GM12875 (cell line): Measurements from ENCODE around the gene POLR2B.

Experiments used
- H3K4me3 ChIP-seq: one replicate; pipeline ENCODE4 v1.5.1; 2011; ENCODE audit warnings: low read depth, low read length, control low read depth
- CTCF ChIP-seq: IDR thresholded peaks from 2 replicates; pipeline ENCODE4 v1.5.1; 2011; ENCODE audit warnings: low read depth, mild to moderate bottlenecking, control low read depth, inconsistent platforms, low read length, moderate library complexity, borderline replicate concordance; ENCODE audit not compliant: insufficient read depth

The POLR2B gene

GRCh38 chr4:56953680-56954520 is 24.8 kb upstream of the POLR2B start:
- TF ChIP-seq CTCF, result no peak
- no peak overlapping the region for H3K4me3 ChIP-seq

GRCh38 chr4:56958111-56958517 is 20.6 kb upstream of the POLR2B start:
- TF ChIP-seq CTCF, result no peak
- H3K4me3 ChIP-seq, result no peak overlapping the region

GRCh38 chr4:56959100-56959499 is 19.6 kb upstream of the POLR2B start:
- no peak for TF ChIP-seq CTCF
- no peak overlapping the region for H3K4me3 ChIP-seq

DNA sequence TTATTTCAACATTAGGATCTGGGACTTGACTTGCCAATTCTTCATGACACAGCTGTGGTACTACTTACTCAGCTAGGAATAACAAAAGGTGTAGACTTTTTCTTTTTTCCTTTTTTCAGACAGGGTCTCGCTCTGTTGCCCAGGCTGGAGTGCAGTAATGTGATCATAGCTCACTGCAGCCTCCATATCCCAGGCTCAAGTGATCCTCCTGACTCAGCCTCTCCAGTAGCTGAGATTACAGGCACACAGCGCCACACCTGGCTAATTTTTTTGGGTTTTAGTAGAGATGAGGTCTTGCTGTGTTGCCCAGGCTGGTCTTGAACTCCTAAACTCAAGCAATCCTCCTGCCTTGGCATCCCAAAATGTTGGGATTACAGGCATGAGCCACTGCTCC is 17.6 kb upstream of the POLR2B start:
- H3K4me3 ChIP-seq, result no peak overlapping the region
- no peak for TF ChIP-seq CTCF

DNA sequence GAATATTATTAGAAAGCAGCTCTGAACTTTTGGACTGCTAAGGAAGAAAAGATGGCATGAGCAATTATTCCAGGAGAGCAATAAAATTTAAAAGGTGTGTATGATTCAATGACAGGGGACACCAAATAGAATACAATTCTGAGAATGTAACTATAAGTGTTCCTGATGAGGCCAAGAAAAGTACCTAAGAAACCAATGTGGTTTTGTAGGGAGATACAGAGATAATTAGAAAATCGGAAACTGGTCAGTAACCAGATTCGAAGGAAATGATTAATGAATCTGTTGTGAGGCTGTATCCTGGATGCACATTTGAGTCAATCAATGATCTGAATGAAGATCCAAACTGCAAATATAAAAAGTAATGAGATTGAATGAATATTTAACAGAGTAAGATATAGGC is 7.3 kb upstream of the POLR2B start:
- H3K4me3 ChIP-seq, result no peak overlapping the region
- no peak for TF ChIP-seq CTCF

- no peak overlapping the region for H3K4me3 ChIP-seq
- TF ChIP-seq CTCF, result no peak
Observed at GRCh38 chr4:56972389-56972788, 6.3 kb upstream of the POLR2B start.

GRCh38 chr4:56972809-56973208 is 5.9 kb upstream of the POLR2B start:
- no peak for TF ChIP-seq CTCF
- H3K4me3 ChIP-seq, result no peak overlapping the region
